GM10847 (cell line): ENCODE measurements around the gene EBNA1BP2.

ENCODE experiments used
- POLR2A ChIP-seq: IDR thresholded peaks from 2 replicates; pipeline ENCODE4 v1.6.1; 2011; ENCODE audit not compliant: insufficient read length; ENCODE audit errors: extremely low read depth

The EBNA1BP2 gene

DNA sequence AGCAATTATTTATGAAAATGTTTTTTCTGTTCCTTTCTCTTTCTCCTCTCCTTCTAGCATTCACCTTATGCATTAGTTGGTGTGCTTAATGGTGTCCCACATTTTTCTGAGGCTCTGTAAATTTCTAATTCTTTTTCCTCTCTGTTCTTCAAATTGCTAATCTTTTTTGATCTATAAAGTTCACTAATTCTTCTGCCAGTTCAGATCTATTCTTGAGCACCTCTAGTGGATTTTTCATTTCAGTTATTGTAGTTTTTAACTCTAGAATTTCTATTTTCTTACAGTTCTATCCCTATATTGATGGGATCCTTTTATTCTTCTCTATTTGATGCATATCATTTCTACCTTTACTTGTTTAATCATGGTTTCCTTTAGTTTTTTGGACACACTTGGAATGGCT lies 22.4 kb upstream of the EBNA1BP2 start:
- no peak for TF ChIP-seq POLR2A

DNA sequence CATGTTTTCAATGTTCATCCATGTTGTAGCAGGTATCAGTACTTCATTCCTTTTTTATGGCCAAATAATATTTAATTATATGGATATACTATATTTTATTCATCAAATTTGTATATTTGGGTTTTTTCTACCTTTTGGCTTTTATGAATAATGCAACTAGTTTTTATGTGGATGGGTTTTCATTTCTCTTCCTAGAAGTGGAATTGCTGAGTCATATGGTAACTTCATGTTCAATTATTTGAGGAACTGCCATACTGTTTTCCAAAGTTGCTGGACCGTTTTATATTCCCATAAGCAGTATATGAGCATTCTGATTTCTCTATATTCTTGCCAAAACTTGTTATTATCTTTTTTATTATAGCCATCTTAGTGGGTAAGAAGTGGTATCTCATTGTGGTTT lies 16.0 kb upstream of the EBNA1BP2 start:
- no peak for TF ChIP-seq POLR2A

DNA sequence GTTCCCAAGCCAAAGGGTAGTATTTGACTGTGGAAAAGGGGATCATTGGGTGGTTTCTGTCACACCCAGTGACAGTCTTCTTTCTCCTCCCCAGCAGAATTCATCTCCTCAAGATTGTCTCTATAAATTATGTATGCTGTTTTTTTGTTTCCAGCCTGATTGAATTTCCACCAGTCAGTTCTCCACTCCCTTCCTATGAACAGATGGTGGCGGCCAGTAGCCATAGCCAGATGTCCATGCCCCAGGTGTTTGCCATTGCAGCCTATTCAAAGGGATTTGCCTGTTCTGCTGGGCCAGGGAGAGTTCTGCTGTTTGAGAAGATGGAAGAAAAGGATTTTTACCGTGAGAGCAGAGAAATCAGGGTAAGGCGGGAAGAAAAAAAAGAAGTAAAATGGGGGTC lies 12.9 kb upstream of the EBNA1BP2 start:
- TF ChIP-seq POLR2A = no peak

DNA sequence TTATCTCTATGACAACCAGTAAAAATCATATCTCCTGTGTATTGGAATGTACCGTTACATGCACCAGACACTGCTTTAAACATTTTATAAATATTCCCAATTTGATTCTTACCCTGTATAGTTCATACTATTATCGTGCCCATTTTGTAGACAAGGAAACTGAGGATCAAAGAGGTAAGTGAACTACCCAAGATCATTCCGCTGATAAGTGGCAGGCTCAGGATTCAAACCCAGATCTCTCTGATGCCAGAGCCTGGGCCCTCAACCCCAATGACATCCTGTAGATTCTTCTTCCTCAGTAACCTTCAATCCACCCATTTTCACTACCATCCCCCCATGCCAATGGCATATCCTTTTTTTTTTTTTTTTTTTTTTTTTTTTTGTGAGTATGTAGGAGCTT lies 12.3 kb upstream of the EBNA1BP2 start:
- no peak for TF ChIP-seq POLR2A

DNA sequence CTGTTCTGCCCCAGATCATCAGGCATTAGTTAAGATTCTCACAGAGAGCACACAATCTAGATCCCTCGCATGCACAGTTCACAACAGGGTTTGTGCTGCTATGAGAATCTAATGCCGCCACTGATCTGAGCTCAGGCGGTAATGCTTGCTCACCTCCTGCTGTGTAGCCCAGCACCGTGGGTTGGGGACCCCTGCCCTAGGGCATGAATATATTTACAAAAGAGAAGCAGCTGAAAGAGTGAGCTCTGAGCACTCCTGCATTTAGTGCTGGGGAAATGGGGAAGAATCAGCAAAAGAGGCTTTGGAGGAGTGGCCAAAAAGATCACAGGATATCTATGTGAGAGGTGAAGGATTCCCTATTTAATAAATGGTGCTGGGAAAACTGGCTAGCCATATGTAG lies 5.6 kb upstream of the EBNA1BP2 start:
- TF ChIP-seq POLR2A = no peak

DNA sequence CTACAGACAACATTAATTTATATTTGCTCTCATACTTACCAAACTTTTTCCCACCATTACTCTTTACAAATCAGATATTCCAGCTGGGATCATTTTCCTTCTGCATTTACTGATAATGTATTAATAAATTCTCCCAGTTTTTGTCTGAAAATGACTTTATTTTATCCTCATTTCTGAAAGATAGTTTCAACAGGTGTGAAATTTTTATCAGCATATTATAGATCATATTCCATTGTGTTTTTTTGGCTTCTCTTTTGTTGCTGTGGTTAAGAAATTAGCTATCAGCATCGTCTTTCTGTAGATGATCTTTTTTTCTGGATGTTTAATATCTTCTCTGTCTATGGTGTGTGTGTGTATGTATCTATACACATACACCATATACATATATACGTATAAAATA lies 2.8 kb upstream of the EBNA1BP2 start:
- TF ChIP-seq POLR2A = no peak

DNA sequence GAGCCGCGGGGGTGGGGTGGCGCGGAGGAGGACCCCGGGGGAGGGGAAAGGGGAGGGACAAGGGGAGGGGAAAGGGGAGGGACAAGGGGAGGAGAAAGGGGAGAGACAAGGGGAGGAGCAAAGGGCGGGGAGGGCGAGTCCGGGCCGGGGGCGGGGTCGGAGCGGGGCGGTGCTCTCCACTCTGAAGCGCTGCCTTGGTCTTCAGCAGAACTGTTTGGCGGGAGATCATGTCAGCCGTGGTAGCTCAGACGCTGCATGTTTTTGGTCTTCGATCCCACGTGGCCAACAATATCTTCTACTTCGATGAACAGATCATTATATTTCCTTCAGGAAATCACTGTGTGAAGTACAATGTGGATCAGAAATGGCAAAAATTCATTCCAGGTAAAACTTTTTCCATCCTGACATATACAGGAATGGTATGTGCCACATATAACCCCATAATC lies 460 bp upstream of the EBNA1BP2 start:
- TF ChIP-seq POLR2A = no peak

DNA sequence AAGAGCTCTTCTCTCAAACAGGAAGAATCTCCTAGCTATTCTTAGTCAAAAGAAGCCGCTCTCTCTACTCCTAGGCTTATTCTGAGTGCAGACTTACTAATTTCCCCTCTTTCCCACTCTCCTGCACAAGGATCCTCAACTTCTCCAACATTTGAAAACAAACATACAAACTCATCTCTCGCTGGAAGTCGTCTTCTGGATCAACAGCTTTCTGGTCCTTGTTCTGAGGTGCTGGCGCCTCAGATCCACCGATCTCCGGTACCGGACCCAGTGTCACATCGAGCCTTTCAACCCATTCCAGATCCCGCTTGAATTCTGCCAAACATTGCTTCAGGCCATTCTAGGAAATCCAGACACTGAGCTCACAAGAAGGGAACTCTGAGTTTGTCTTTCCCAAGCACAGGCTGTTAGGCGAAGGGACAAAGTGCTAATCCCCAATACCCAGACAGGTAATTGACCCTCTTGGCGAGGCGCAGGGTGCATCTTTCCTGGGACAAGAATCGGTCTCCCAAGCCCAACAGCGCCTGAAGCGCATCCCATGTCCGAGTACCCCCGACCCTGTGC lies 696 bp downstream of the EBNA1BP2 start:
- TF ChIP-seq POLR2A = no peak

DNA sequence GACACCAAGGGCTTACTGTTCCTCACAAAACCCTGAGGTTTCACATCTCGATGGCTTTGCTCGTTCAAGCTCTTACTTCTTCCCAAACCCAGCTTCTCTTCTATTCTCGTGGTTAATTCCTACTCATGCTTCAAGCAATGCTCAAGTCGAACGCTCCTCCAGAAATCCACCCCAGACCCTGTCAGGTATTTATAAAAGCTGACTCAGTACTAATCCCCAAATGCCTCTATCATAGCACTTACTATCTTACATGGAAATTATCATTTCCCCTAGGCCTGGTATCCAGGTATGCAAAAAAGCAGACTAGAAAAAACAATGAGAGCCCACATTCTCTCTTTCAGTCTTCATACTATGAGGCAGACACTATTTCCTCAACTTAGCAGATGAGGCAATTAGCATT lies 6.3 kb downstream of the EBNA1BP2 start:
- TF ChIP-seq POLR2A = no peak

DNA sequence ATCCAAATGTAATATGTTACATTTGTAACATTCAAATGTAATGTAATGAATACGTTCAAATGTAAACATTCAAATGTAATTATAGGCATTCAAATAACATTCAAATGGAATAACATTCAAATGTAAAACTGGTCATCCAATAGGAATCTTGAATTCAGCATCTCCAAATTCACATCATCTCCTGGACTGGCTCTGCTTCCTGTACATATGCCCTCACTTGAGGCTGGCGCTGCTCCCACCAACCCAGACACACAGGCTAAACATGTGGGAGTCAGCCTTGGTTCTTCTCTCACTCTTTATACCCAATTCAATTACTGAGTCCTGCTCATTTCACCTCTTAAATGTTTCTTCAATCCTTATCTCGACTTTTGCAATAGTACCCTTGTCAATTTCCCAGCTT lies 6.9 kb downstream of the EBNA1BP2 start:
- no peak for TF ChIP-seq POLR2A

DNA sequence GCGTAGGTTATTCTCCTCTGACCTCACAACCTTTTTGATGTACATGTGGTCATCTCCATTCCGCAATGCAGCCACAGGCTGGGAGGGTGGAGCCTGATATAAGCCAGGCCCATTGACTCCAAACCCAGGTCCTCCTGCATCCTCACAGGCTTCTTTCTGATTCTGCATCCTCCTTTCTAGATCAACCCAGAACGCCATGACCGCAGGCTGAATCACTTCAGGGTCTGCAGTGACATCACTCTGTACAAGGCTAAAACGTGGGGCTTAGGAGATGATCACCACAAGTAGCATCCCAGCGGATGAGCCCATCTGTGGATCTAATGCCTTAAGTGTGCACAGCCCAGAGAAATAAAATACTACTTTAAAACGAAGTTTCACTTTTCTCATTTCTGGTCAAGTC lies 16.1 kb downstream of the EBNA1BP2 start:
- no peak for TF ChIP-seq POLR2A

DNA sequence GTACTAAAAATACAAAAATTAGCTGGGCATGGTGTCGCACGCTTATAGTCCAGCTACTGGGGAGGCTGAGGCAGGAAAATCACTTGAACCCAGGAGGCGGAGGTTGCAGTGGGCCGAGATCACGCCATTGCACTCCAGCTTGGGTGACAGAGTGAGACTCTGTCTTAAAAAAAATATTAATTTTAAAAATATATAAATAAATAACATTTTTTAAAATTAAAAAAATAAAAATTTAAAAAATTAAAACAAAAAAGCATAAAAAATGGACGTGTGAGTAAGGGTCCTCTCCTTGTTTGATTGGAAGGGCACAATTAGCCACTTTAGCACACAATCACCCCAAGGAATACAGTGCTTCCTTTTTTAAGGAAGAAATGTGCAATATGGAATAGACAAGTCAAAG lies 18.6 kb downstream of the EBNA1BP2 start:
- TF ChIP-seq POLR2A = no peak

DNA sequence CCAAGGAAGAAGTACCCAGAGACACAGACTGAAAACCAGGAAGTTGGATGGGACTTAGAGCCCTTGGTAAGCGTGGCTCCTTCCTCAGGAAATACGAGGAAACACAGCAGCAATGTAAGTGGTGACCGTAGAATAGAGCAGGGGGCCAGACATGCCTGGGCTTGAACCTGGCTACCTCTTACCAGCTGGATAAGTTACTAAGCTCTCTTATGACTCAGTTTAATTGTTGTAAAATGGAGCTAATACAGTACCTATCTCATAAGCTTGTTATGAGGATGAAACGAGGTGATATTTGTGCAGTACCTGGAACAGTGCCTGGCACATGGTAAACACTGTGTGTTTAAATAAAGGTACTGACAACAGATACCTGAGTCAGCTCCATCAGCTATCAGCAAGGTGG lies 19.2 kb downstream of the EBNA1BP2 start:
- TF ChIP-seq POLR2A = no peak

DNA sequence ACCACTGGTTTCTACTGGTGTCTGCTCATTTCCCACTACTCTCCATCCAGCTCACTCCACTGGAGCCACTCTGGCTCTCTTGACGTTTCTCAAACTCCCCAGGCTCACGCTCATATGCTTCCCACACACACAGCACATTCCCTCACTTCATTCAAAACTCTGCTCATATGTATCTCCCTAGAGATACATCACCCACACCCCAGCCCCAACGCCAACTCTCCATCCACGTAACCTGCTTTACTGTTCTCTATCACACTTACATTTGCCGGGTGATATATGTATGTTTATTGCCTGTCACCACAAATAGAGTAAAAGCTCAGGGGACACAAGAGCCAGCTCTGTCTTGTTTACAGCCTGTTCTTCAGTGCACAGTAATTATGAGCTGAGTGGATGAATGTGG lies 22.2 kb downstream of the EBNA1BP2 start:
- TF ChIP-seq POLR2A = no peak

DNA sequence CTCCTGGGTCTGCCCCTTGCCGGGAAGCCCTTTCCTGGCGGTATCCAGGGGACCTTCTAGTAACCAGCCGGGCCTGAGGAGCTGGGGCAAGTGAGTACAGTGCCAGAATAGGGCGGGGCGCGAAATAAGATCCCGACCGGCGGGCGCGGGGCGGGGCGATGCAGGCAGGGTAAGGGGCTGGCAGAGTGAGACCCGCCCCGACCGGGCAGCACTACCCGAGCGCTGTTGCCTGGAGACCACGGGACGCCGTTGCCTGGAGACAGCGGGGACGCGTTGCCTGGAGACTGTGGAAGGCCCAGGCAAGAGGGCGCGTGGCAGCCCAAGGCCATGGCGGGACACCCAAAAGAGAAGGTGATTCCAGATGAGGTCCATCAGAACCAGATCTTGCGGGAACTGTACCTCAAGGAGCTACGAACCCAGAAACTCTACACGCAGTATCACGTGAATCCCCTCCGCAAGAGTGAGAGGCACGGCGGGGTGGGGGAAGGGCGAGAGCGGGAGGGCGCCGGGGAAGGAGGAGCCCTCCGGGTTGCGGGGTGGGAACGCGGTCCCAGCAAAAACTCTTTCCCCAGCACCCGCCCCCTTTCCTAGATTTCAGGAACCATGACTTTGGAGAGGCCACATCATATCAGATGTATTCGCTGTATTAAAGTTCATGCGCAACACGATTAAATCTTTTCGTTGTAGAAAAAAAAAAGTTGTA lies 24.3 kb downstream of the EBNA1BP2 start:
- no peak for TF ChIP-seq POLR2A

DNA sequence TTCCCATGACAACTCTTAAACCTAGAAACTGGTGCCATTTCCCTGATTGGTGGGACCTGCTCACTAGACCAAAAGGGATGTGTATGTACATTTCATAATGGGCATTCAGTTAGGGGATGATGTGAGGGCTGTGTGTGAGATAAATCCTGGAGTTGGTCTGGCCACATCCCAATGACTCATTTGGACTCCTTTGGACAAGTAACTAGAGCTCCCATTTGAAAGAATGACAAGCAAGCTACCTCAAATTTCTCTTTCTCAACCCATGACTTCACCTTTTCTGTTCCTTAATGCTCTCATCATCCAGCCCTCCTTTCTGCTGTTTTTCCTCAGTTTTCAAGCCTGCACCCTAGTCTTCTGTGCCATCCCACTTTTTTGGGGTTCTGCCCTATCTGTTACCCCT lies 27.9 kb downstream of the EBNA1BP2 start:
- no peak for TF ChIP-seq POLR2A

DNA sequence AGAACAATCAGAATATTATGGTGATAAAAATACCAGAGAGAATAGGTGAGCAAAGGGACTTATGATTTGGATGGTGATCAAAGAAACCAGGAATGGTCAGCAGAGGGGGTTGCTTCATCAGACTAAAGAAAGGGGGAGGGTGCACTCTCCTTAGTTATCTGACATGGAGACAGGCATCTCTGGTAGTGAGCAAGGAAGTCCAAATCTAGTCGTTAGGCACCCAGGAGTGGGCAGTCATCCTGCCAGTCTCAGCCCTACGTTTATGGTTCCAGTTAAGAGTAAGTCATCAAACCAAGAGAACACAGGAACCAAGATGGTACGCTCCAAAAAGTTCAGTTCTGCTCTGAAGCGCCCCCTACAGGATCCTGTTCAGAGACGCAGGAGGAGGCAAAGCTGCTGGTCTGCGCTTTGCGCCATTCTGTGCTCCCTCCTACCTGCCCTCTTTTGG lies 28.6 kb downstream of the EBNA1BP2 start:
- TF ChIP-seq POLR2A = no peak
